Endothelial cell of umbilical vein (primary cell): ENCODE data around the gene TCERG1L.

Source experiments
- CTCF ChIP-seq, 2 donors: IDR thresholded peaks; 1 replicate in 1 of 2; 2 replicates in 1 of 2; pipeline ENCODE4 v1.5.1; 2011; ENCODE audit warnings: low read length in 2 of 2, mild to moderate bottlenecking in 2 of 2, moderate library complexity in 2 of 2, control low read depth in 1 of 2, inconsistent platforms in 1 of 2, low read depth in 1 of 2; ENCODE audit not compliant: insufficient read depth in 1 of 2; ENCODE audit errors: extremely low read depth in 1 of 2
- JUN ChIP-seq: IDR thresholded peaks from 2 replicates; pipeline ENCODE4 v1.6.1; 2011; ENCODE audit warnings: borderline replicate concordance, low read depth; ENCODE audit not compliant: insufficient read length, insufficient read depth
- POLR2A ChIP-seq: IDR thresholded peaks from 2 replicates; pipeline ENCODE4 v1.6.1; 2012; ENCODE audit warnings: low read depth, mild to moderate bottlenecking, control low read depth, low read length

DNA sequence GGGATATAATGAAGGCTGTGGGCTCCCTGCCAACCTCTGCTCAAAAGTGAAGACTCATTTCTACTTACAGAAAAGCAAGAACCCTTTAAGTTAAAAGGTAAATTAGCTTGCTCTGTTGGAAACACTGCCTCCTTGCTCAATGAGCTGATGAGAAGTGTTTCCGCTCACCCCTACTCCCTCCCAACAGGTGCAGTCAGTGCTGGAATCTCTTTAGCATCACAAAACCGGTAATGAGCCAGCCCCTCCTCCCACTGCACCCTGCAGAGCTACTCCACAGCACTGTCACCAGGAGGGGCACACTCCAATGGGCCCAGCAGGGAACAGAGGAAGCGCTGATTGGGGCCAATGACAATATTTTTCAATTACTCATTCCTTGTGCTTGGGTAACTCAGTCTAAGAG lies 262.5 kb downstream of the TCERG1L start:
- TF ChIP-seq POLR2A (no peak), JUN (no peak), CTCF (IDR thresholded peaks at IDR 0.05; ENCODE audit: extremely low read depth in 1 of 2, insufficient read depth in 1 of 2, low read depth in 1 of 2, low read length in 2 of 2) (no peak)
